DMS114 treated with DMSO at 0.1 percent for 48 hours (cell line): ENCODE results near the gene POGLUT2.

Source experiments
- DNase-seq: peaks from one replicate; lab custom pipeline; 2025; ENCODE audit not compliant: unreplicated experiment; lab: John Stamatoyannopoulos, UW

Gene POGLUT2

GRCh38 chr13:102770435-102770834, 28.3 kb downstream of the POGLUT2 start:
- DNase-seq: no peak

- DNase-seq: no peak
These were observed 29.1 kb downstream of the POGLUT2 start for GRCh38 chr13:102769679-102770078.

GRCh38 chr13:102768909-102769308, 29.9 kb downstream of the POGLUT2 start:
- DNase-seq: no peak

GRCh38 chr13:102763741-102764140, 35.0 kb downstream of the POGLUT2 start:
- DNase-seq: no peak

- no peak for DNase-seq
These were observed 37.7 kb downstream of the POGLUT2 start for GRCh38 chr13:102761071-102761470.

- DNase-seq: no peak
These were observed 39.9 kb downstream of the POGLUT2 start for GRCh38 chr13:102758842-102759241.

- no peak for DNase-seq
These were observed 41.8 kb downstream of the POGLUT2 start for GRCh38 chr13:102757006-102757405.

- DNase-seq: no peak
These were observed 46.9 kb downstream of the POGLUT2 start for GRCh38 chr13:102751886-102752285.

GRCh38 chr13:102742506-102742905, 56.3 kb downstream of the POGLUT2 start:
- no peak for DNase-seq

- DNase-seq: no peak
These were observed 56.7 kb downstream of the POGLUT2 start for GRCh38 chr13:102742101-102742500.
